SK-N-SH (cell line): Measurements from ENCODE around the gene ASXL3.

Source experiments
- EP300 ChIP-seq, 2 experiments: IDR thresholded peaks; 2 replicates each; pipeline versions ENCODE4 v1.4.0 to v1.6.1; 2012; ENCODE audit warnings: borderline replicate concordance in 1 of 2, low read depth in 1 of 2, low read length in 1 of 2
- EZH2phosphoT487 ChIP-seq: fragments of 200-600 bp; sonication (generic); IDR thresholded peaks from 2 replicates; pipeline ENCODE4 v1.6.1; 2017; ENCODE audit warnings: low read depth, mixed run types, mild to moderate bottlenecking, antibody characterized with exemption, moderate library complexity, borderline replicate concordance
- GABPA ChIP-seq: IDR thresholded peaks from 2 replicates; pipeline ENCODE4 v1.4.0; 2012; ENCODE audit warnings: low read depth, mild to moderate bottlenecking
- RFX5 ChIP-seq: IDR thresholded peaks from 2 replicates; pipeline ENCODE4 v1.6.1; 2012; ENCODE audit warnings: mild to moderate bottlenecking, improper control_type of control experiment, low read length
- SMC3 ChIP-seq: IDR thresholded peaks from 2 replicates; pipeline ENCODE4 v1.6.1; 2012; ENCODE audit warnings: low read depth, low read length, improper control_type of control experiment
- TAF1 ChIP-seq: IDR thresholded peaks from 2 replicates; pipeline ENCODE4 v1.6.1; 2012; ENCODE audit warnings: low read depth, mild to moderate bottlenecking, low read length, moderate library complexity, borderline replicate concordance
- TF ChIP-seq, protein P1 (sequence below): fragments of 200-600 bp; sonication (generic); IDR thresholded peaks from 2 replicates; pipeline ENCODE4 v1.6.1; 2017; ENCODE audit warnings: antibody characterized with exemption, mild to moderate bottlenecking, moderate library complexity
- TF ChIP-seq, protein P2 (sequence below): IDR thresholded peaks from 2 replicates; pipeline ENCODE4 v1.4.0; 2012; ENCODE audit warnings: low read depth

DNA sequence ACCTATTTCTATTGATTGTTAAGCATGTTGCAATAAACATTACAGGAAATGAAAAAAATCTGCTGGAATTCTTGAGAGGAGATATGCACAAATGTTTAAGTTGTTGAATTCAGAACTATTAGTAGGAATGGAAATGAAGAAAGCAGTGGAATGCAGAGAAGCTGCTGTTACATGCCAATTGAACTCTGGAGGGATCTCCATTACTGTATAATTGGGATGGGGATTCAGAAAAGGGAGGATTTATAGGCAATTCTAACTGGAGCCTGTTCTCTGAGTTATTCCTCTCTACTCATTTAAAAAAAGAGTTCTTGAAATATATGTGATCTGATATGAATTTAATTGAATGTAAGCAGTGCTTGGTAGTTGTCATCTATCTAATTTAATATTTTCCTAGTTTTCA lies 2.6 kb upstream of the ASXL3 start:
- TF ChIP-seq, protein P1, sequence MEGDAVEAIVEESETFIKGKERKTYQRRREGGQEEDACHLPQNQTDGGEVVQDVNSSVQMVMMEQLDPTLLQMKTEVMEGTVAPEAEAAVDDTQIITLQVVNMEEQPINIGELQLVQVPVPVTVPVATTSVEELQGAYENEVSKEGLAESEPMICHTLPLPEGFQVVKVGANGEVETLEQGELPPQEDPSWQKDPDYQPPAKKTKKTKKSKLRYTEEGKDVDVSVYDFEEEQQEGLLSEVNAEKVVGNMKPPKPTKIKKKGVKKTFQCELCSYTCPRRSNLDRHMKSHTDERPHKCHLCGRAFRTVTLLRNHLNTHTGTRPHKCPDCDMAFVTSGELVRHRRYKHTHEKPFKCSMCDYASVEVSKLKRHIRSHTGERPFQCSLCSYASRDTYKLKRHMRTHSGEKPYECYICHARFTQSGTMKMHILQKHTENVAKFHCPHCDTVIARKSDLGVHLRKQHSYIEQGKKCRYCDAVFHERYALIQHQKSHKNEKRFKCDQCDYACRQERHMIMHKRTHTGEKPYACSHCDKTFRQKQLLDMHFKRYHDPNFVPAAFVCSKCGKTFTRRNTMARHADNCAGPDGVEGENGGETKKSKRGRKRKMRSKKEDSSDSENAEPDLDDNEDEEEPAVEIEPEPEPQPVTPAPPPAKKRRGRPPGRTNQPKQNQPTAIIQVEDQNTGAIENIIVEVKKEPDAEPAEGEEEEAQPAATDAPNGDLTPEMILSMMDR, result no peak
- TF ChIP-seq GABPA, result no peak
- no peak for TF ChIP-seq EP300 (IDR thresholded peaks at IDR 0.05; ENCODE audit: borderline replicate concordance in 1 of 2, low read depth in 1 of 2, low read length in 1 of 2)
- no peak for TF ChIP-seq EZH2phosphoT487
- TF ChIP-seq SMC3, result no peak
- TF ChIP-seq, protein P2, sequence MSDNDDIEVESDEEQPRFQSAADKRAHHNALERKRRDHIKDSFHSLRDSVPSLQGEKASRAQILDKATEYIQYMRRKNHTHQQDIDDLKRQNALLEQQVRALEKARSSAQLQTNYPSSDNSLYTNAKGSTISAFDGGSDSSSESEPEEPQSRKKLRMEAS, result no peak
- TF ChIP-seq TAF1, result no peak
- no peak for TF ChIP-seq RFX5
